Panc1 (cell line): ENCODE data around the gene LPP. TPM values are rescaled to one million over a fixed set of nuclear protein-coding genes. Genes with fewer than 3 reads are reported as not detected.
A peak's percentile ranks its signal among the peaks of the same experiment; 100 is the strongest.

Experiments
- ATAC-seq: fragments of 200-7000 bp; cut with Tn5 transposase; 2 replicates; pipeline ENCODE4 v1.9.1; 2020; ENCODE audit warnings: mild to moderate bottlenecking, moderate library complexity
- BruUV-seq: library from RNA; stranded (reverse); fragments of 400-500 nt; replicated peaks from 2 replicates; lab custom pipeline; 2021; lab: Mats Ljungman, UMichigan
- CTCF ChIA-PET: fragments of 300-600 bp; sonication (Branson Sonifier 250); formaldehyde crosslinking; loops from one replicate; lab custom pipeline; 2022; ENCODE audit warnings: antibody characterized with exemption; lab: Charles Lee
- POLR2A ChIA-PET: fragments of 300-600 bp; sonication (Branson Sonifier 250); formaldehyde crosslinking; loops from one replicate; lab custom pipeline; 2022; ENCODE audit warnings: antibody characterized with exemption; lab: Charles Lee
- DNase-seq: peaks from one replicate; pipeline ENCODE4 v3.0.0-alpha.2; 2010; ENCODE audit warnings: low read depth, low spot score
- H3K27ac ChIP-seq: 2 replicates; pipeline ENCODE4 v1.5.1; 2011; ENCODE audit warnings: mild to moderate bottlenecking, low read length, inconsistent platforms
- H3K27me3 ChIP-seq: fragments of 200-500 bp; sonication (Bioruptor generic); 2 replicates; pipeline ENCODE4 v1.6.0; 2014; ENCODE audit warnings: low read length, inconsistent platforms; ENCODE audit not compliant: control insufficient read depth, insufficient read depth
- H3K36me3 ChIP-seq: fragments of 200-500 bp; sonication (Bioruptor generic); 2 replicates; pipeline ENCODE4 v1.5.1; 2014; ENCODE audit warnings: inconsistent platforms, mild to moderate bottlenecking, low read length, moderate library complexity; ENCODE audit not compliant: control insufficient read depth, insufficient read depth
- H3K4me1 ChIP-seq: 2 replicates; pipeline ENCODE4 v1.5.1; 2011; ENCODE audit warnings: inconsistent platforms, mild to moderate bottlenecking, low read length, moderate library complexity; ENCODE audit not compliant: control insufficient read depth, insufficient read depth
- H3K4me3 ChIP-seq, 2 experiments: 2 replicates each; pipeline ENCODE4 v1.5.1; 2011 to 2012; ENCODE audit warnings: low read depth in 2 of 2, low read length in 2 of 2, mild to moderate bottlenecking in 2 of 2, inconsistent platforms in 1 of 2, moderate library complexity in 1 of 2
- H3K9me3 ChIP-seq: fragments of 200-500 bp; sonication (Bioruptor generic); 2 replicates; pipeline ENCODE4 v1.5.1; 2014; ENCODE audit warnings: low read depth, mild to moderate bottlenecking, inconsistent platforms, low read length, moderate library complexity; ENCODE audit not compliant: control insufficient read depth, insufficient read depth
- CTCF ChIP-seq: fragments of 450-650 bp; IDR thresholded peaks from 2 replicates; pipeline ENCODE4 v1.5.1; 2017; ENCODE audit warnings: mild to moderate bottlenecking
- POLR2AphosphoS5 ChIP-seq: IDR thresholded peaks from 2 replicates; pipeline ENCODE4 v1.6.1; 2012; ENCODE audit warnings: mild to moderate bottlenecking, low read depth, low read length, moderate library complexity
- REST ChIP-seq, 2 experiments: IDR thresholded peaks; 2 replicates each; pipeline ENCODE4 v1.6.1; 2011 to 2012; ENCODE audit warnings: low read depth in 2 of 2, control low read depth in 1 of 2, low read length in 1 of 2, mild to moderate bottlenecking in 1 of 2, moderate library complexity in 1 of 2; ENCODE audit not compliant: insufficient read depth in 1 of 2
- SIN3A ChIP-seq: IDR thresholded peaks from 2 replicates; pipeline ENCODE4 v1.6.1; 2012; ENCODE audit warnings: low read depth, mild to moderate bottlenecking, low read length, moderate library complexity, borderline replicate concordance; ENCODE audit not compliant: insufficient read depth
- TCF7L2 ChIP-seq: IDR thresholded peaks from 2 replicates; pipeline ENCODE4 v1.6.1; 2011; ENCODE audit warnings: mild to moderate bottlenecking, low read depth, low read length, inconsistent platforms
- in situ Hi-C: cut with HindIII; loops from 2 replicates; pipeline ENCODE4 v1.10.0; 2016; ENCODE audit warnings: low sequenced_read_pairs, low pct_unique_long_range_greater_than_20kb
- intact Hi-C: fragments of 100-400 bp; cut with micrococcal nuclease; formaldehyde crosslinking; loops from one replicate; pipeline ENCODE4 v1.10.0; 2022; ENCODE audit not compliant: unreplicated experiment
- total RNA-seq: library from RNA; stranded (reverse); gene quantifications from one replicate; pipeline ENCODE4 v1.2.1, GENCODE V29; 2021; ENCODE audit not compliant: unreplicated experiment

LPP gene
- total RNA-seq, 1 experiment from 2014 or later: 90.0 TPM

- no peaks in the 10 kb centered on the region for H3K27me3 ChIP-seq
- TF ChIP-seq CTCF (no peak), SIN3A (no peak), POLR2AphosphoS5 (no peak), TCF7L2 (no peak), REST (IDR thresholded peaks at IDR 0.05; ENCODE audit: insufficient read depth in 1 of 2, low read depth in 2 of 2, low read length in 1 of 2) (no peak)
- no TSS peak for BruUV-seq
- no peaks in the 10 kb centered on the region for H3K9me3 ChIP-seq
- H3K27ac ChIP-seq: peak overlapping the region; percentile 88
- CTCF ChIA-PET: interaction anchor here (0.7 kb wide), 1 partner anchor 47 kb away, joined by 13 read pairs; no protein-coding TSS in a partner anchor
- DNase-seq: no peak
- no peaks in the 10 kb centered on the region for H3K36me3 ChIP-seq
- peak overlapping the region in 1 of 2 experiments; percentile 10; a peak in 1 of 4 replicates for H3K4me3 ChIP-seq
- POLR2A ChIA-PET: interaction anchor here (0.6 to 1.0 kb wide), 2 partner anchors 41 to 117 kb away, joined by 3 read pairs; no protein-coding TSS in a partner anchor
- in situ Hi-C loops: no loop called here
- ATAC-seq: peak; percentile 74
- H3K4me1 ChIP-seq: peaks cover 85% of the 10 kb centered on the region
- intact Hi-C loops: loop anchor here (5.0 to 10.0 kb wide), 2 partner anchors 523 to 684 kb away; partner anchors contain the start of gene BCL6
These were observed 116.5 kb downstream of the LPP start for GRCh38 chr3:188270423-188270972.

GRCh38 chr3:188271226-188271914 lies 117.4 kb downstream of the LPP start:
- Histone ChIP-seq H3K4me3 (peak overlapping the region in 1 of 2 experiments; percentile 34; a peak in 2 of 4 replicates), H3K9me3 (no peaks in the 10 kb centered on the region), H3K27me3 (no peaks in the 10 kb centered on the region), H3K27ac (peak overlapping the region; percentile 88), H3K36me3 (no peaks in the 10 kb centered on the region), H3K4me1 (peaks cover 82% of the 10 kb centered on the region)
- in situ Hi-C loops (no loop called here), intact Hi-C loops (loop anchor here (5.0 to 10.0 kb wide), 2 partner anchors 524 to 683 kb away; partner anchors contain the start of gene BCL6)
- DNase-seq (no peak), ATAC-seq (no peak)
- POLR2A ChIA-PET: interaction anchor here (0.5 to 1.0 kb wide), 2 partner anchors 118 to 196 kb away, joined by 3 to 7 read pairs; no protein-coding TSS in a partner anchor
- no TSS peak for BruUV-seq
- CTCF ChIA-PET: interaction anchor here (0.6 to 0.9 kb wide), 2 partner anchors 116 to 533 kb away, joined by 4 read pairs; no protein-coding TSS in a partner anchor
- TF ChIP-seq POLR2AphosphoS5 (0 out of 2 replicates have a peak, but pooled peaks have one; percentile 9), TCF7L2 (no peak), SIN3A (no peak), REST (IDR thresholded peaks at IDR 0.05; ENCODE audit: insufficient read depth in 1 of 2, low read depth in 2 of 2, low read length in 1 of 2) (no peak)
